Measurements from ENCODE around the gene ELFN1.

ELFN1 gene

DNA sequence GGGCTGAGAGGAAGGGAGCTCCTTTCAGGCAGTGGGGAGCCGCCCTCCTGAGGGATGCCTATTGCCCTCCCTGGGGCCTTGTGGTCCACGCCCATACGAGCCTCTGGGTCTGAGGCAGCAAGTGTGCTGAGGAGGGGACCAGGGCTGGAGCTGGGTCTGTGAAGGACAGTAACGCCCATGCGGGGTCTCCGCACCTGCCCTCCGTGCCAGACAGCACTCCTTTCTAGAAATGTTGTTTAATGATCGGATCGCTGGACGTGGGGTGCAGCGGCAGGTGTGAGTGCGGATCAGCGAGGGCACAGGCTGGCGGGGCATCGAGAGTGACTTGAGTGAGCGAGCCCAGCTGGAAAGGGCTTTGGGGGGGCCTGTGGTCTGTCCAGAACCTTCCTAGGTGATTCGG lies 70.1 kb downstream of the ELFN1 start:
- no peak for DNase-seq (ENCODE audit: low read depth in 3 of 3, low spot score in 1 of 3)

DNA sequence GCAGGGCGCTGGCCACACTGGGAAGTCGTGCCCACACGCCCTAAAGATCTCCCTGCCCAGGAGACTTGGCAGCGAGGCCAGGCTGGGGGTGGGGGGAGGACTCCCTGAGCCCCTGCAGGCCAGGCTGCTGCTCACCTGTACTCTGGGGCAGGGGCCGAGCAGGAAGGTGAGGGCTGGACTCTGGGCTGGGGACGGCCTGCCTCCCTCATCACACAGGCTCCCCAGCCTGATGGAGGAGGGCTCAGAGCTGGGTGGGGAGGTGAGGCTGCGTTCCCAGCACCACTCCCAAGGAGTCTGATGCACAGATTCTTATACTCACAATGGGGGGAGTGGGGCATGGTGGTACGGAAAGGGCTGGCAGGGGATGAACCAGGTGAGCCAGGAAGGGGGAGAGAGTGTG lies 71.2 kb downstream of the ELFN1 start:
- no peak for DNase-seq (ENCODE audit: low read depth in 3 of 3, low spot score in 1 of 3)

DNA sequence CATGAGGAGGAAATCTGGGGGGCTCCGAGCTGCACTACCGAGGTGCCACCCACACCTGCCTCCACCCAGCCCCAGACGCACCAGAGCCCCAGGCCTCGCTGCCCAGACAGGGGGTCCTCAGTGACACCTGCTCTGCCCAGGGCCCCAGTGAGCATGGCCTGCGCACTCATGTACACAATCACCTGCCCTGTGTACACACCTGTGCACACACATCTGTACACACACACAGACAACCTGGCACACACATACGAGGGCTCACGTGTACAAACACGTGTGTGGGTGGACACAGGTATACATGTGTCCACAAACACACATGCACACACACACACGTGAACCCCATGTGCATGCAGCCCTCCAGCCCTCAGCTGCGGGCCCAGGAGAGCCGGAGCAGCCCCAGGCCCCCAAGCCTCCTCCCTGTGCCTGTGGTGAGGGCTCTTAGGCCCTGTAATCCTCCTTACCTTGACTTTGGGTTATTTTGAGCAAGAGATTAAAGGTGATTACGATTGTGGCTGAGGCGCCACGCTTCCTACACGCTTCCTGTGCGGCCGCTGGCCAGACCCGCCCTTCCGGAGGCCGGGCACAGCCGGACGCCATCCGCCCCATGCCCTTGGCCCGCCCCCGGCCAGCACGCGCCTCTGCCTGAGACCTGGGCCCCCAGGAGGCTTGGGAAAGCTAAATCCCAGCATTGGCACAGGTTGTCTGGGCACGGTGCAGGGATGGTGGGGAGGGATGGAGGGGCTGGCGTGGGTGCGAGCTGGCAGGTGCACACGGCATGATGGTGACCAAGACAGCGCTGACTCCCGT lies 71.9 kb downstream of the ELFN1 start:
- no peak for DNase-seq (ENCODE audit: low read depth in 3 of 3, low spot score in 1 of 3)

DNA sequence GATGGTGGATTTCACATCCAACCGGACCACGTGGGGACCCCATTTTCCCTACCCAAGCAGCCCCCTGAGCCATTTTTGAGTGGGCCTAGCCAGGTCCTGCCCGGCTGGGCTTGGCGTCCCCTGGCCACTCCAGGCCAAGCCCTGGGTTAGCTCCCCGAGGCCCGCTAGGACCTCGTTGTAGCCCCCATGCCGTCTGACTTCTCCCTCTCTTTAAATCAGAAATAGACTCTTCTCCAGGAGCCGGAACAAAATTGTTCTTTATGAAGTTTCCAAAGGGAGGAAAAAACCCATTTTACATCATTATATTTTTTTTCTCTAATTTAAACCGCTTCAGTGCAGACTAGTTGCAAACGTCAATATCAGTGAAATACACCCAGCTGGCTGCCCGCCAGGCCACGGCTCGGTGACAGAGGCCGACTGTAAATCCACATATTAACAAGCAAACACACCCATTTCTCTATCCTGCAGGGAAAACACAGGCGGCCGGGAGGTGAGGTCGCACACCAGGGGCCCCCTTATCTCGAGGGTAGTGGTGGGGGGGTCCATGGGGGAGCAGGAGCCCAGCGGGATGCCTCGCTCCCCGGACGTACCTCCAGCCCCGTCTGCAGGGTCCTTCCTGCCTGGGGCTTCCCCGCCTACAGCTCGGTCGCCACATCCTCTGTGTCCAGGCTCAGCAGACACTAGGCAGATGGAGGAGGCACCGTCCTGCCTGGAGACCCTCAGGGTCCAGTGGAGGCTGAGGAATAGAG lies 72.7 kb downstream of the ELFN1 start:
- DNase-seq (ENCODE audit: low read depth in 3 of 3, low spot score in 1 of 3): no peak

DNA sequence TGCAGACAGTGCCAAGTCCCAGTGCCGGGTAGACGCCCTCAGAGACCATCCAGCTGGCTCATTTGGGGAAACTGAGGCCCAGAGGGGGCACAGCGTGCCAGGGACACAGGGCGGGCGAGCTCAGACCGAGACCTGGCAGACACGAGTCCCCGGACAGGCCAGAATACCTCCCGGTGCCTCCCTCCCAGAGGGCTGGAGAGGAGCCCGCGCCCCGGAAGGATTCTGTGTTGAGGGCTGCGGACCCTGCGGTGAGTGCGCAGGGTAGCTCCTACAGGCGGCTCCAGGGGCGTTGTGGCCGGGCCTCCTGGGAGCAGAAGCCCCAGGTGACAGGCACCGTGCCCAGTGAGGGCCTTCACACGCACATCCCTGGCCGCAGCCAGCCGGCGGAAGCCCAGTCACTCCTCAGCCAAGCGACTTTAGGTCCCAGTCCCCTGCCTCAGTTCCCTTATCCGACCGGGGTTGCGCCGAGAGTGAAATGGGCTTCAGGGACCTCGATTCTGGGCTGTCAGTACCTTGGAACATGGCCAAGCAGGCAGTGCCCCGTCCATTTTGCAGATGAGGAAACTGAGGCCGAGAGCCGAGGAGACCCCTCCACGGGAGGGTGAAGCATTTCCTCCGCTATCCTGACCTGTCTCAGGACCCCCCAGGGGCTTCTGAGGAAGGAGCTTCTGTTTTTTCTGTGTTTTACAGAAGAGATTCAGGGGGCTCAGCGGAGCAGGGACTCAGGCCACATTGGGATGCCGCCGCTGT lies 73.6 kb downstream of the ELFN1 start:
- DNase-seq (ENCODE audit: low read depth in 3 of 3, low spot score in 1 of 3): no peak

DNA sequence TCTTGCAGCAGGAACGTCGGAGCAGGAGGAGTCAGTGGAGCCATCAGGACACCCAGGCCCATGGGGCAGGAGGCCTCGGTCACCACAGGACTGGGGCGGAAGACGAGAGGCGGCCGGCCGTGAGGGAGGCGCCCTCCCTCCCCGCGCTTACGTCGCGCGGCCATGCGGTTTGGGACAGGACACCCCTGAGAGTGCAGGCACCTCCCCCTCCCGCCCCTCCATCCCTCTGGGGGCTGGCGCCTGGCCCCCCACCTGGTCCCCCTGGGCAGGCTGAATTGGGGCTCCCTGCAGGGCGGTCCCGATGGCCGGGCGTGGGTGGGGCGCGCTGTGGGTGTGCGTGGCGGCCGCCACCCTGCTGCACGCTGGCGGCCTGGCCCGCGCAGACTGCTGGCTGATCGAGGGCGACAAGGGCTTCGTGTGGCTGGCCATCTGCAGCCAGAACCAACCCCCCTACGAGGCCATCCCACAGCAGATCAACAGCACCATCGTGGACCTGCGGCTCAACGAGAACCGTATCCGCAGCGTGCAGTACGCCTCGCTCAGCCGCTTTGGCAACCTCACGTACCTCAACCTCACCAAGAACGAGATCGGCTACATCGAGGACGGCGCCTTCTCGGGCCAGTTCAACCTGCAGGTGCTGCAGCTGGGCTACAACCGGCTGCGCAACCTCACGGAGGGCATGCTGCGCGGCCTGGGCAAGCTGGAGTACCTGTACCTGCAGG lies 74.4 kb downstream of the ELFN1 start:
- DNase-seq (ENCODE audit: low read depth in 3 of 3, low spot score in 1 of 3): no peak

DNA sequence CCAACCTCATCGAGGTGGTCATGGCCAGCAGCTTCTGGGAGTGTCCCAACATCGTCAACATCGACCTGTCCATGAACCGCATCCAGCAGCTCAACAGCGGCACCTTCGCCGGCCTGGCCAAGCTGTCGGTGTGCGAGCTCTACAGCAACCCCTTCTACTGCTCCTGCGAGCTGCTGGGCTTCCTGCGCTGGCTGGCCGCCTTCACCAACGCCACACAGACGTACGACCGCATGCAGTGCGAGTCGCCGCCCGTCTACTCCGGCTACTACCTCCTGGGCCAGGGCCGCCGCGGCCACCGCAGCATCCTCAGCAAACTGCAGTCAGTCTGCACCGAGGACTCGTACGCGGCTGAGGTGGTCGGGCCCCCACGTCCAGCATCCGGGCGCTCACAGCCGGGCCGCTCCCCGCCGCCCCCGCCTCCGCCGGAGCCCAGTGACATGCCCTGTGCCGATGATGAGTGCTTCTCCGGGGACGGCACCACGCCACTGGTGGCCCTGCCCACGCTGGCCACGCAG lies 75.0 kb downstream of the ELFN1 start:
- no peak for DNase-seq (ENCODE audit: low read depth in 3 of 3, low spot score in 1 of 3)

DNA sequence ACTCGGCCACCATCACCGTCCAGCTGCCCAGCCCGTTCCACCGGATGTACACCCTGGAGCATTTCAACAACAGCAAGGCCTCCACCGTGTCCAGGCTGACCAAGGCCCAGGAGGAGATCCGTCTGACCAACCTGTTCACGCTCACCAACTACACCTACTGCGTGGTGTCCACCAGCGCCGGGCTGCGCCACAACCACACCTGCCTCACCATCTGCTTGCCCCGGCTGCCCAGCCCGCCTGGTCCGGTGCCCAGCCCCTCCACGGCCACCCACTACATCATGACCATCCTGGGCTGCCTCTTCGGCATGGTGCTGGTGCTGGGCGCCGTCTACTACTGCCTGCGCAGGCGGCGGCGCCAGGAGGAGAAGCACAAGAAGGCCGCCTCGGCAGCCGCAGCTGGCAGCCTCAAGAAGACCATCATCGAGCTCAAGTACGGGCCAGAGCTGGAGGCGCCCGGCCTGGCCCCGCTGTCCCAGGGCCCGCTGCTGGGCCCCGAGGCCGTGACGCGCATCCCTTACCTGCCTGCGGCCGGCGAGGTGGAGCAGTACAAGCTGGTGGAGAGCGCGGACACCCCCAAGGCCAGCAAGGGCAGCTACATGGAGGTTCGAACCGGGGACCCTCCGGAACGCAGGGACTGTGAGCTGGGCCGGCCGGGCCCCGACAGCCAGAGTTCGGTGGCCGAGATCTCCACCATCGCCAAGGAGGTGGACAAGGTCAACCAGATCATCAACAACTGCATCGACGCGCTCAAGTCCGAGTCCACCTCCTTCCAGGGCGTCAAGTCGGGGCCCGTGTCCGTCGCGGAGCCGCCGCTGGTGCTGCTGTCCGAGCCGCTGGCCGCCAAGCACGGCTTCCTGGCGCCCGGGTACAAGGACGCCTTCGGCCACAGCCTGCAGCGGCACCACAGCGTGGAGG lies 75.8 kb downstream of the ELFN1 start:
- DNase-seq (ENCODE audit: low read depth in 3 of 3, low spot score in 1 of 3): no peak

DNA sequence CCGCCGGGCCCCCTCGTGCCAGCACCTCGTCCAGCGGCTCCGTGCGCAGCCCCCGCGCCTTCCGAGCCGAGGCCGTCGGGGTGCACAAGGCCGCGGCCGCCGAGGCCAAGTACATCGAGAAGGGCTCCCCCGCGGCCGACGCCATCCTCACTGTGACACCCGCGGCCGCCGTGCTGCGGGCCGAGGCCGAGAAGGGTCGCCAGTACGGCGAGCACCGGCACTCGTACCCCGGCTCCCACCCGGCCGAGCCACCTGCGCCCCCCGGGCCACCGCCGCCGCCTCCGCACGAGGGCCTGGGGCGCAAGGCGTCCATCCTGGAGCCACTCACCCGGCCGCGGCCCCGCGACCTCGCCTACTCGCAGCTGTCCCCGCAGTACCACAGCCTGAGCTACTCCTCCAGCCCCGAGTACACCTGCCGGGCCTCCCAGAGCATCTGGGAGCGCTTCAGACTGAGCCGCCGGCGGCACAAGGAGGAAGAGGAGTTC lies 76.5 kb downstream of the ELFN1 start:
- DNase-seq (ENCODE audit: low read depth in 3 of 3, low spot score in 1 of 3): no peak

DNA sequence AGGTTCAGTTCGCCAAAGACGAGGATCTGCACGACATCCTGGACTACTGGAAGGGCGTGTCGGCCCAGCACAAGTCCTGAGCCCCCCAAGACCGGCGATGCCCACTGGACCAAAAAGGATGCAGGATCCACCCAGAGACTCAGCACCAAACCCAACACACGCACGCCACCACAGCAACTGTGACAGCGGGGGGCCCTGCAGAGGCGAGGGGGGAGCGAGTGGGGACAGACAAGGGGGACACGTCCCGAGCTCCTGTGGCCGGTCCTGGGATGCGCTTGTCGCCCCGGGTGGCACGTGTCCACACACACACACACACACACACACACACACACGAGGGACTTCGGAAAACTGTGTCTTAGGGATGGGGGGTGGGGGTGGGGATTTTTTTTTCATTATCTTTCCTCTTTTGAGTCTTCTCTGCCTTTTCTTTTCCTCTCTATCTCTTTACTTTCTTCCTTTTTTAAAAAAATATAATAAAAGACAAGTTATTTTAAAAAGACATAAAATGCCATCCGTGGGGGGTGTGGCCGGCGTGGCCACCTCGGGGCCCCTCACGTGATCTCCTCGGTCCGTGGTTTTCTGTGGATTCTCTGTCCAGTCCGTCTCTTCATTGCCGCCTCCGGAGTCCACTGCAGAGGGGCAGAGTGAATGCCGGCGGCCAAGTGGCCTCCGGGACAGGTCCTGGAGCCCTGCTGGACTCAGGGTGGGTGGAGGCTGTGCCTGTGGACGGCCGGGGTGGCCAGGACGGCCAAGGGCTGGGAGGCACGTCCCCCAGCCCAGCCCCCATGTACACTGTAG lies 77.1 kb downstream of the ELFN1 start:
- no peak for DNase-seq (ENCODE audit: low read depth in 3 of 3, low spot score in 1 of 3)

DNA sequence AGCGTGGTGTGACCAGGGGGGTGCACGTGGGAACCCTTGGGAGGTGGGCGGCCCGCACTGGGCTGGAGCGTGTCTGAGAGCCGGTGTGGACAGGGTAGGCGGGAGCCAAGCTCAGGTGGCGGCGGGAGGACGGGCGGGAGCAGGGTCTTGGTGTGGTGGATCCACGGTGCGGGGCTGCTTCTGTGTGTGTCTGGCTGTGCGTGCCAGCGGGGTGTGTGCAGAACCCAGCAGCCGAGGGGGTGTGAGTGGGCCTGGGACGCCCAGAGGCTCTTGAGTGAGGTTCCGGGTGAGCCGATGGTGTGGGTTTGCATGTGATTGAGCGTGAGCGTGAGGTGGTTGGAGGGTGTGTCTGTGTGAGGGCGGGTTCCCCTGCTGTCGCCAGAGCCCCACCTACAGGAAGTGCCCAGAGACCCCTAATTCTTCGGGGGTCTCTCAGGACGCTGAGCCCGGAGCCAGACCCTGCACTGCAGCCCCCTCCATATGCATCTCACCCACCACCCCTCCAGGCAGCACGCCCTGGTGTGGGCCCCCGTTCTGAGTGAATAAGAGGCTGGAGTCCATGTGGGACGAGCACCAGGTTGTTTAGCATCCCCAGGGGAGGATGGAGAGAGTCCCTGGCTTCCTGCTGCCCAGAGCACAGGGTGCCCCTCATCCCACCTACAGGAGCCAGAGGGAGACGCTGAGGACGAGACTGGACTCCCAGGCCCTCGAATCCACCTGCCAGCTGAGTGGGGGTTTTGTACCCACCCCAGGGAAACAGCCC lies 78.2 kb downstream of the ELFN1 start:
- no peak for DNase-seq (ENCODE audit: low read depth in 3 of 3, low spot score in 1 of 3)

DNA sequence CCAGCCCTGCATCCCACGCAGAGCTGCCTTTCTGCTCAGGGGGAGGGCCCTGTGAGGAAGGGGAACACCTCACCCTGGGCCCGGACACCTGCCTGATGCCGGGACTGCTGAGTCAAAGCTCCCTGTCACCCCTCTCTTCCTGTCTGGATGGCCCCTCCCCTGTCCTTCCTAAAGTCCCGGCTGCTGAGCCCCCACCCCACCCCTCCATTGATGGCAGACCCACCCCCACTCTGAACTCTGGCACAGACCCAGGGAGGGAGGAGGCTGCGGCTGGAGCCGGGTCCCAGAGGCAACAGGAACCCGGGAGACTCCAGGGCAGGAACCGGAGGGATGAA lies 78.7 kb downstream of the ELFN1 start:
- DNase-seq (ENCODE audit: low read depth in 3 of 3, low spot score in 1 of 3): no peak

DNA sequence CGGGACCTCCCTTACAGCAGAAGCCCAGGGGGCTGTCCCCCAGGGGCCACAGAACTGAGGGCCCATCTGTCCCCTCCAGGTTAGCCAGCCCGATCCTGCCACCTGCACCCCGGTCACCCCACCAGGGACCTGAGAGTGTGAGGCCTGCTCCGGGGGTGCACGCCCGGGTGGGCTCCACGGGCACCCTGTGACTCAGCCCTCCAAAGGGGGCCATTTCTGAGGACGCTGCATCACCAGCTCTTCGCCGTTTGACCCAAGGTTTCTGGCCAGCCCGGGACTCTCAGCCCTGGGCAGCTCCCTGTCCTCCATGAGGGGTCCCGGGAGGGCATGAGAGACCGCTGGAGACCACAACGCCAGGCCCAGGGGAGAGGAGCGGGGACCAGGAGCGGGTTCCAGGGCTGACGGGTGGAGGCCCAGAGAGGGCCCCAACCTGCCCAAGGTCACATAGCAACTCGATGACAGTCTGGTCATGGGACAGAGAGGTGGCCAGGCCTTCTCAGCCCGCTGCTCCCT lies 79.3 kb downstream of the ELFN1 start:
- DNase-seq (ENCODE audit: low read depth in 3 of 3, low spot score in 1 of 3): no peak

DNA sequence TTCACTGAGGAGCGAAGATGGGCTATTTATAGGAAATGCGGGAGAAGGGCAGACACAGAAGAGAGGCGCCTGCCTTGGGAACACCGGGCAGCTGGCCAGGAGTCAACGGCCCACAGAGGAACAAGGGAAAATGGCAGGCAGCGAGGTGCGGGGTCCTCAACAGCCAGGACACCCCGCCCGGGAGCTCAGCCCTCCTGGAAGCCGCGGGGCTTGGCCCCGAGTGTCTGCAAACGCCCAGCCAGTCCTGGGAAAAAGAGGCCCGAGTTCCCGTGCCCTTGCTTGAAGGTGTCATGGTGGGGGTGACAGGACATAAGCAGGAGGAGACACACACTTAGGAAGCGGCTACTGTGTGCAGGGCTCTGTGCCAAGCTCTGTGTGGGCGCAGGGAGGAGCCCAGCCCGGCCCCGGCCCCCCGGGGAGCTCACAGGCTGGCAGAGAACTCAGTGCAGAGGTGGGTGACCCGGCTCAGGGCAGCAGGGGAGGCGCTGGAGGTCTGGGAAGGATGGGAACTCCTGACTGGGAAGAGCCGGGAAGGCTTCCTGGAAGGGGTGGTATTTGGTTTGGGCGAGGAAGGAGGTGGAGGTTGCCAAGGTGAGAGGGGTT lies 79.9 kb downstream of the ELFN1 start:
- no peak for DNase-seq (ENCODE audit: low read depth in 3 of 3, low spot score in 1 of 3)

DNA sequence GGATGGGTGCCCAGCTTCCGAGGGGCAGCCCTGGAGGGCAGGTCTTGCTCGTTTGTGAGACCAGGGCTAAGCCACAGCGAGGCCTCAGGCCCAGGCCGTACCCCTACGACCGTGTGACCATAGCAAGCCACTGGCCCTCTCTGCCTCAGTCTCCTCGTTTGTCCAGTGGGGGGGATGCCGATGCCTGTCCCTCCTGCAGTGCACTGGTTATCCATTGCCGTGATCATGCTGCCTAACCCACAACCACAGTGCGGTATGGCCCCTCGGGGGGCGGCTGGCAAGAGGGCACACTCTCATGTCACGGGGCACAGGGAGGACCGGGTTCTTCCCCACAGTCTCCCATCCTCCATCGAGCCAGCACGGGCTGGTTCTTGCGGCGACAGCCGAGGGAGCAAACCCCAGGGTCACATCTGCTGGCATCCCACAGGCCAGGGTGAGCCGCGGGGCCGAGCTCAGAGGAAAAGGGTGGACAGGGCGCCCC lies 80.5 kb downstream of the ELFN1 start:
- no peak for DNase-seq (ENCODE audit: low read depth in 3 of 3, low spot score in 1 of 3)

DNA sequence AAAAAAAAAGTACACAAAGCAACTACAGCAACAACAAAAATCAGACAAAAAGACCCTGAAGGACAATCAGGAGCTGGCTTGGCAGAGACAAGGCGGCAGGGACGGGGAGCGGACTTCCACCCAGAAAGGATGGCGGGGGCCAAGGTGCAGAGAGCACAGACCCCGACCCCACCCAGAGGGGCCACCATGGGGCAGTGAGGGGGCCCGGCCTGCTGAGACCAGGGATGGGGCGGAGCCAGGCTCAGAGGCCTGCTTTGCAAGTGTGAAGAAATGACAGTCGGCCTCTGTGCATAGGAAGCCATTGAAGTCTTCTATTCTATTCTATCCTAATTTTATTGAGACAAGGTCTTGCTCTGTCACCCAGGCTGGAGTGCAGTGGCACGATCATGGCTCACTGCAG lies 82.0 kb downstream of the ELFN1 start:
- DNase-seq (ENCODE audit: low read depth in 3 of 3, low spot score in 1 of 3): no peak

DNA sequence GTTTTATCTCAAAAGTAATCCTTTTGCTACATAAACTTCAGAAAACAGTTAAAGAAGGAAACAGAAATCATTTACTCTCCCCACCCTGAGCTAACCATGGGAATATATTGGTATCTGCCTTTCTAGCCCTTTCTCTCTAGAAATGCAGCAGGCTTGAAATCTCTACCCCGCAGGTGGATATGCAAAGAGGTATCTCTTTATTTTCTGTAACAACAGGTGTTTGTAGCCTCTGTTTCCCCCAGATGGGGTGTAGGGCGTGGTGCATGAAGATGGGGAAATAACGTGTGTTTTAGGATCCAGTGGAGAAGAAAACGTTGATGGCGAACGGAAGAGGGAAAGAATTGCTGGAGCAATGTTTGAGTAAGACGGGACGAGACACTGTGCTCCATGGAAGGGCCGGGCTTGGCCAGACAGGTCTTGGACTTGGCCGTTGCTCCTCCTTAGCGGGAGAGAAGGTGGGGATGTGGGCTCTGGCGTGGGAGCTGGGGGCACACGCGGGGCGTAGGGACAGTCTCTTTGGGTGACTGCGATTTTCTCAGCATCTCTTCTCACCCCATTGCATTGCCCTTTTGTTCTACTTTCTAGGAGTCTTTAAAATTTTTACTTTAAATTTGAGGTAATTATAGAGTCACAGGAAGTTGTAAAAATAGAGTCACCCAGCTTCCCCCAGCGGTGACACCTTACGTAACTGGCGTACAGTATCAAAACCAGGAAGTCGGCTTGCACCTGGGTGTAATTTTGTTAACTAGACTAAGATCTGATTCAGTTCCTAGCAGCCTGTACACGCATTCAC lies 82.9 kb downstream of the ELFN1 start:
- no peak for DNase-seq (ENCODE audit: low read depth in 3 of 3, low spot score in 1 of 3)

Measured in stimulated activated CD4-positive, alpha-beta T cell treated with anti-CD3 and anti-CD28 coated beads, TNF-alpha, amount 100 ng/mL, for 1 hour (primary cell).